ENCODE results near the gene DYRK1A.

The DYRK1A gene

GRCh38 chr21:37478794-37479193, 112.2 kb downstream of the DYRK1A start:
- Histone ChIP-seq H3K9ac (ENCODE audit: low read length) (no peak overlapping the region), H3K27me3 (ENCODE audit: low read length) (no peaks in the 10 kb centered on the region), H3K4me2 (ENCODE audit: low read depth, low read length, poor library complexity, severe bottlenecking) (no peak overlapping the region), H3F3A (ENCODE audit: insufficient read depth) (peaks cover 6% of the 10 kb centered on the region; the same call in 1 of the 2 replicates), H4K20me1 (ENCODE audit: low read depth, low read length) (peaks cover 31% of the 10 kb centered on the region), H3K9me2 (replicated peaks; ENCODE audit: insufficient read depth, low read length) (no peaks in the 10 kb centered on the region), H3K79me2 (ENCODE audit: insufficient read depth, low read length) (peaks cover 53% of the 10 kb centered on the region), H3K4me3 (ENCODE audit: insufficient read depth, low read length, poor library complexity, severe bottlenecking) (no peak overlapping the region), H3K36me3 (ENCODE audit: low read length) (peaks cover 29% of the 10 kb centered on the region), H3K9me3 (ENCODE audit: insufficient read depth, low read length) (no peaks in the 10 kb centered on the region), H3K27ac (ENCODE audit: low read depth, low read length) (no peak overlapping the region), H2AFZ (ENCODE audit: low read depth, low read length, severe bottlenecking) (no peak overlapping the region)
- TF ChIP-seq CTCF (IDR thresholded peaks at IDR 0.05; ENCODE audit: insufficient read depth, low read length, poor library complexity, severe bottlenecking) (no peak), EZH2phosphoT487 (conservative IDR thresholded peaks at IDR 0.05; ENCODE audit: low read length) (no peak)

GRCh38 chr21:37483776-37484175, 117.2 kb downstream of the DYRK1A start:
- H3K27me3 ChIP-seq (ENCODE audit: low read length), result no peaks in the 10 kb centered on the region
- no peak overlapping the region for H3K4me3 ChIP-seq (ENCODE audit: insufficient read depth, low read length, poor library complexity, severe bottlenecking)
- H3K4me2 ChIP-seq (ENCODE audit: low read depth, low read length, poor library complexity, severe bottlenecking), result no peak overlapping the region
- no peaks in the 10 kb centered on the region; the same call in 1 of the 2 replicates for H4K20me1 ChIP-seq (ENCODE audit: low read depth, low read length)
- H3K27ac ChIP-seq (ENCODE audit: low read depth, low read length), result no peak overlapping the region
- no peak overlapping the region for H2AFZ ChIP-seq (ENCODE audit: low read depth, low read length, severe bottlenecking)
- H3K9me2 ChIP-seq (replicated peaks; ENCODE audit: insufficient read depth, low read length), result no peaks in the 10 kb centered on the region
- TF ChIP-seq CTCF (IDR thresholded peaks at IDR 0.05; ENCODE audit: insufficient read depth, low read length, poor library complexity, severe bottlenecking), result no peak
- H3K79me2 ChIP-seq (ENCODE audit: insufficient read depth, low read length), result peaks cover 6% of the 10 kb centered on the region; the same call in 1 of the 2 replicates
- no peak overlapping the region for H3K9ac ChIP-seq (ENCODE audit: low read length)
- H3K9me3 ChIP-seq (ENCODE audit: insufficient read depth, low read length), result no peaks in the 10 kb centered on the region
- peaks cover 48% of the 10 kb centered on the region for H3K36me3 ChIP-seq (ENCODE audit: low read length)
- H3F3A ChIP-seq (ENCODE audit: insufficient read depth), result no peaks in the 10 kb centered on the region; the same call in 1 of the 2 replicates

- H3F3A ChIP-seq (ENCODE audit: insufficient read depth), result no peaks in the 10 kb centered on the region; the same call in 1 of the 2 replicates
- no peak for TF ChIP-seq EZH2phosphoT487 (conservative IDR thresholded peaks at IDR 0.05; ENCODE audit: low read length)
- no peak for TF ChIP-seq CTCF (IDR thresholded peaks at IDR 0.05; ENCODE audit: insufficient read depth, low read length, poor library complexity, severe bottlenecking)
- no peaks in the 10 kb centered on the region for H4K20me1 ChIP-seq (ENCODE audit: low read depth, low read length)
- H3K79me2 ChIP-seq (ENCODE audit: insufficient read depth, low read length), result no peaks in the 10 kb centered on the region; the same call in 1 of the 2 replicates
- no peaks in the 10 kb centered on the region for H3K27me3 ChIP-seq (ENCODE audit: low read length)
- no peak overlapping the region for H2AFZ ChIP-seq (ENCODE audit: low read depth, low read length, severe bottlenecking)
- no peak overlapping the region for H3K4me3 ChIP-seq (ENCODE audit: insufficient read depth, low read length, poor library complexity, severe bottlenecking)
- no peaks in the 10 kb centered on the region for H3K9me2 ChIP-seq (replicated peaks; ENCODE audit: insufficient read depth, low read length)
- H3K4me2 ChIP-seq (ENCODE audit: low read depth, low read length, poor library complexity, severe bottlenecking), result no peak overlapping the region
- no peak overlapping the region for H3K27ac ChIP-seq (ENCODE audit: low read depth, low read length)
- H3K9ac ChIP-seq (ENCODE audit: low read length), result no peak overlapping the region
- H3K36me3 ChIP-seq (ENCODE audit: low read length), result peaks cover 48% of the 10 kb centered on the region
- H3K9me3 ChIP-seq (ENCODE audit: insufficient read depth, low read length), result no peaks in the 10 kb centered on the region
Measured at GRCh38 chr21:37484535-37485474, 118.2 kb downstream of the DYRK1A start.
